Mucosa of stomach (tissue), 1 donor: ENCODE measurements around the gene BACH1.

Experiments
- H3K27me3 ChIP-seq: one replicate; pipeline ENCODE4 v1.7.0; 2013; ENCODE audit warnings: mild to moderate bottlenecking, low read length; ENCODE audit not compliant: control insufficient read depth, insufficient read depth
- H3K36me3 ChIP-seq: one replicate; pipeline ENCODE4 v1.7.0; 2013; ENCODE audit warnings: low read length; ENCODE audit not compliant: control insufficient read depth, insufficient read depth
- H3K4me1 ChIP-seq: one replicate; pipeline ENCODE4 v1.7.0; 2013; ENCODE audit warnings: mild to moderate bottlenecking, low read length; ENCODE audit not compliant: control insufficient read depth, insufficient read depth
- H3K4me3 ChIP-seq: one replicate; pipeline ENCODE4 v1.7.0; 2013; ENCODE audit warnings: low read length
- H3K9ac ChIP-seq: one replicate; pipeline ENCODE4 v1.7.0; 2013; ENCODE audit warnings: mild to moderate bottlenecking, low read length, moderate library complexity
- H3K9me3 ChIP-seq: one replicate; pipeline ENCODE4 v1.7.0; 2013; ENCODE audit warnings: mild to moderate bottlenecking, low read length, moderate library complexity; ENCODE audit not compliant: control insufficient read depth
- donor health status: Pancreatic carcinoma.

Gene BACH1

GRCh38 chr21:29359718-29360117, 61.0 kb downstream of the BACH1 start:
- no peak overlapping the region for H3K4me3 ChIP-seq
- no peaks in the 10 kb centered on the region for H3K9me3 ChIP-seq
- no peaks in the 10 kb centered on the region for H3K27me3 ChIP-seq
- peaks cover 10% of the 10 kb centered on the region for H3K4me1 ChIP-seq
- no peaks in the 10 kb centered on the region for H3K36me3 ChIP-seq
- H3K9ac ChIP-seq = no peak overlapping the region

GRCh38 chr21:29360799-29361765, 62.4 kb downstream of the BACH1 start:
- no peak overlapping the region for H3K9ac ChIP-seq
- no peaks in the 10 kb centered on the region for H3K27me3 ChIP-seq
- H3K9me3 ChIP-seq = no peaks in the 10 kb centered on the region
- no peak overlapping the region for H3K4me3 ChIP-seq
- H3K36me3 ChIP-seq = no peaks in the 10 kb centered on the region
- peaks cover 3% of the 10 kb centered on the region for H3K4me1 ChIP-seq

- H3K9me3 ChIP-seq = no peaks in the 10 kb centered on the region
- H3K27me3 ChIP-seq = no peaks in the 10 kb centered on the region
These were observed 64.0 kb downstream of the BACH1 start for GRCh38 chr21:29362758-29363157.

GRCh38 chr21:29365661-29366265, 67.0 kb downstream of the BACH1 start:
- no peaks in the 10 kb centered on the region for H3K27me3 ChIP-seq
- no peak overlapping the region for H3K4me3 ChIP-seq
- no peaks in the 10 kb centered on the region for H3K9me3 ChIP-seq
- H3K36me3 ChIP-seq = no peaks in the 10 kb centered on the region
- no peak overlapping the region for H3K9ac ChIP-seq
- no peaks in the 10 kb centered on the region for H3K4me1 ChIP-seq

More at GRCh38 chr21:29362758-29363157, 64.0 kb downstream of the BACH1 start:
- Histone ChIP-seq H3K9ac (no peak overlapping the region), H3K36me3 (no peaks in the 10 kb centered on the region), H3K4me3 (no peak overlapping the region), H3K4me1 (no peaks in the 10 kb centered on the region)

DNA sequence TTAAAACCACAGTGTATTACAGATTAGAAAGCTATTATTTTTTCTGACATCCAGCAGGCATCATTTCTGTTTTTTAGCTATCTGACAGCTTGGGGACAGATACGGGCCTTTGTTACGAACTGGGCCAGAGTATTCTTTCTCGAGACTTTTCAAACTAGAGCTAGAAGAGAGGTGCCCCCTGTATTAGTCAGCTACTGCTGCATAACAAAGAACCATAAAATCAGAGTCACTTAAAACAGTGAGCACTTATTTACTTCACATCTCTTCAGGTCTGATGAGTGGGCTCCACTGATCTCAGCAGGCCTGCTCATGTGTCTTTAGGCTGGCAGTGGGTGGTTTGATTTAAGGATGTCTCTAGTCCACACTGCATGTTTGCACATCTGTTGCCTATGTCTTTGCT, 67.8 kb downstream of the BACH1 start:
- H3K9ac ChIP-seq = no peak overlapping the region
- no peaks in the 10 kb centered on the region for H3K4me1 ChIP-seq
- H3K36me3 ChIP-seq = no peaks in the 10 kb centered on the region
- H3K4me3 ChIP-seq = no peak overlapping the region
- no peaks in the 10 kb centered on the region for H3K9me3 ChIP-seq
- no peaks in the 10 kb centered on the region for H3K27me3 ChIP-seq

DNA sequence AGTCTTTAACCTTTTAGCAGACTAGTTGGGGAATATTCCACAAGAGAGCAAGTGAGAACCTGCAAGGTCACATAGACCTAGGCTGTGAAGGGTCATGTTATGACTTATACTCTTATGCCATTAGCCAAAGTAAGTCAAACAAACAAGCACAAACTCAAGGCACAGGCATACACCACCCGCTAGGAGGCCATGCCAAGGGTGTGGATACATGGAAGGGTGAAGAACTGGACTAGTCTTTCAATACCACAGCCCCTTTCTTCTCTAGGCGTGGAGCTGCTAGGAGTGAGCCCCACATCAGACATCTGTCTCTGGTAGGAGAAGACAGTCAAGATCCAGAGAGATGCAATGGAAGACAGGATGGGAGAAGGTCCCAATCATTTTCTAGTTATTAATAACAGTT, 68.6 kb downstream of the BACH1 start:
- Histone ChIP-seq H3K9ac (no peak overlapping the region), H3K4me1 (no peaks in the 10 kb centered on the region), H3K36me3 (no peaks in the 10 kb centered on the region), H3K27me3 (no peaks in the 10 kb centered on the region), H3K9me3 (no peaks in the 10 kb centered on the region), H3K4me3 (no peak overlapping the region)

DNA sequence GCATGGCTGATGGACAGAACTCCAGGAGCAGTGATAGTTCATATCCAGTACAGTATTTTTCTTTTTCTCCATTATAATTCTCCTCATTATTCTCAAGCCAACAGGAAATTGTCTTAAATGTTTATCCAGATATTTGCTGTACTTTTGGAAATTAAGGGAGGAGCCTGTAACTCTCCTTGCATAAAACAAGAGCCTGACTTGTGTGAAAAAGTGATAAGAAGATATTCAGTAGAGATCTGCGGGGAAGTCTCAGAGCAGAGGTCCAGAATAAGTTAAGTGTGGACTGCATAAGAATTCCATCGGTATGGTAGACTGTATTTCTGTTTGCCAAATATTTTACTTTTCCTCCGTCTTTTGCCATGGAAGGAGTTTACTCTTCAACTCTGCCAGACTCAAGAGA, 70.2 kb downstream of the BACH1 start:
- Histone ChIP-seq H3K27me3 (no peaks in the 10 kb centered on the region), H3K36me3 (no peaks in the 10 kb centered on the region), H3K4me1 (no peaks in the 10 kb centered on the region), H3K9ac (no peak overlapping the region), H3K4me3 (no peak overlapping the region), H3K9me3 (no peaks in the 10 kb centered on the region)

DNA sequence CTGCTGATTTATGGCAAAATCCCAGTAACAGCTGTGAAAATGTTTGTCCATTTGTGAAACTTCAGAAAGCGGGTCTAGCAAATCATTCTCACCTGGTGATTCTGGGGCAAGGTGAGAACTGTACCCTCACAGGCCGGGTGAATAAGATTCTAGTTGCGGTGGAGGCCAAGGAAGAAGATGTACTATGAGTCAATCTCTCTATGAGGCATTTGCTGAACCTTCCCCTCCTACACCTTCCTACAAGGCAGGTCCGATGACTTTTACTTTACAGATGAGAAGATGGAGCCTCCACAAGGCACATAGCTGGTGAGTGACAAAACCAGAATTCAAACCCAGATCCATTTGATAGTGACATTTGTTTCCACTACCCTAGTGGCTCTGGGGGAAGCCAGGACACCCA, 72.7 kb downstream of the BACH1 start:
- H3K9ac ChIP-seq = no peak overlapping the region
- H3K9me3 ChIP-seq = no peaks in the 10 kb centered on the region
- no peaks in the 10 kb centered on the region for H3K36me3 ChIP-seq
- H3K27me3 ChIP-seq = no peaks in the 10 kb centered on the region
- H3K4me3 ChIP-seq = no peak overlapping the region
- H3K4me1 ChIP-seq = peaks cover 2% of the 10 kb centered on the region

- Histone ChIP-seq H3K9ac (no peak overlapping the region), H3K27me3 (no peaks in the 10 kb centered on the region), H3K4me3 (no peak overlapping the region), H3K36me3 (no peaks in the 10 kb centered on the region), H3K4me1 (peaks cover 5% of the 10 kb centered on the region), H3K9me3 (no peaks in the 10 kb centered on the region)
These were observed 73.5 kb downstream of the BACH1 start for GRCh38 chr21:29372063-29372802.

GRCh38 chr21:29374481-29374880, 75.8 kb downstream of the BACH1 start:
- H3K9ac ChIP-seq = no peak overlapping the region
- H3K9me3 ChIP-seq = no peaks in the 10 kb centered on the region
- H3K36me3 ChIP-seq = no peaks in the 10 kb centered on the region
- no peak overlapping the region for H3K4me3 ChIP-seq
- no peaks in the 10 kb centered on the region for H3K27me3 ChIP-seq
- H3K4me1 ChIP-seq = peaks cover 5% of the 10 kb centered on the region

DNA sequence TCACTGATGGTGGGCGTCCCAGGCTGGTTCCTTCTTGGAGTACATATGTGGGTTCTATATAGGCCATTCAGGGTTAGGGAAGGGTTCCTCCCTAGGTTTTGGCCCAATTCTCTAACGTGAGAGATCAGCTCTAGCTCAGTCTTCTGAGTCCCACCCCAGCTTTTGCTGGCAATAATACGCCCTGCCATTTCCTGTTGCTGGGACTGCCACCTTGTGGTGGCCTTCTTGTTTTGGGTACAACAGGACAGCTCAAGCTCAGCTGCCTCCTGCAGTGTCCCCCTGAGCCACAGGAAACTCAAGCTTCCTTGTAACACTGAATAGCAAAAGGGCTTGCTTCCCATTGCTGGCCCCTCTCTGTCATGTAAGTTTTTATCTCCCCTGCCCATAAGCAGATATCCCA, 77.8 kb downstream of the BACH1 start:
- Histone ChIP-seq H3K9me3 (no peaks in the 10 kb centered on the region), H3K27me3 (no peaks in the 10 kb centered on the region), H3K36me3 (no peaks in the 10 kb centered on the region), H3K4me1 (peaks cover 7% of the 10 kb centered on the region), H3K9ac (no peak overlapping the region), H3K4me3 (no peak overlapping the region)

DNA sequence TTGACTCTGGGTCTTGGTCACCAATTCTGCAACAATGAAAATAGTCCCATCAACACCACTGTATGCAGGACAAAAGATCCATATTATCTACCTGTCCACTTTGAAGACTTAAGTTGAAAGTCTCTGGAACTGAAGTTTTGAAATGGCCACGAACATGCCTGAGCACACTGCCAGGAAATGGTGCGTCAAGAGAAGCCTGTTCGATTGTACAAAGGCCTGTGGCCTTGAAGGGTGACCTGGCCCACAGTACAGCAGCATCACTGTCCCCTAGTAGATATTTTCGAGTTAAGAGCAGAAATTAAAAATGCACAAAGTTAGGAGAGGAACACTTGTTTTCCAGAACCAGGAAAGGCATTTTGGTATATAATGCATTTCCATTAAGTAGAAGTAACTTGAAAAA, 78.5 kb downstream of the BACH1 start:
- Histone ChIP-seq H3K9me3 (no peaks in the 10 kb centered on the region), H3K36me3 (no peaks in the 10 kb centered on the region), H3K4me1 (peaks cover 10% of the 10 kb centered on the region), H3K9ac (no peak overlapping the region), H3K27me3 (no peaks in the 10 kb centered on the region), H3K4me3 (no peak overlapping the region)
